ENCODE measurements around the gene STX8.
A peak's percentile ranks its signal among the peaks of the same experiment; 100 is the strongest.

Gene STX8

GRCh38 chr17:9212376-9213302 is 363.0 kb downstream of the STX8 start (continued):
- no peak for TF ChIP-seq ZSCAN5A (tag by site-specific recombination; IDR thresholded peaks at IDR 0.05)
- TF ChIP-seq ZBTB20 (tag by site-specific recombination; IDR thresholded peaks at IDR 0.05), result no peak
- TF ChIP-seq ZNF16 (tag by site-specific recombination; IDR thresholded peaks at IDR 0.05; ENCODE audit: low read depth), result no peak

GRCh38 chr17:9211133-9211765 is 364.4 kb downstream of the STX8 start:
- no peaks in the 10 kb centered on the region for H3K4me1 ChIP-seq (ENCODE audit: control insufficient read depth, insufficient read depth, low read length)
- peaks cover 4 to 21% of the 10 kb centered on the region in 2 experiments; a peak in 2 of 3 replicates for H3K36me3 ChIP-seq (ENCODE audit: control insufficient read depth in 2 of 2, insufficient read depth in 1 of 2, low read length in 2 of 2)
- no peaks in the 10 kb centered on the region; the same call in 1 of the 2 replicates for H3K9me3 ChIP-seq (ENCODE audit: control insufficient read depth, insufficient read depth, low read depth, low read length)
- H3K4me3 ChIP-seq (ENCODE audit: low read depth, low read length), result no peak overlapping the region
- CTCF ChIA-PET, result no interaction called here
- no peak overlapping the region for H3K27ac ChIP-seq (ENCODE audit: extremely low read depth, low read depth, low read length)
- POLR2A ChIA-PET, result interaction anchor here (1.0 kb wide), 1 partner anchor 12 kb away, joined by 4 read pairs; no protein-coding TSS in a partner anchor
- TF ChIP-seq GLIS1 (tag by site-specific recombination; IDR thresholded peaks at IDR 0.05) (peak; percentile 98), ZNF558 (tag by site-specific recombination; IDR thresholded peaks at IDR 0.05) (no peak), ZNF221 (tag by site-specific recombination; IDR thresholded peaks at IDR 0.05; ENCODE audit: borderline replicate concordance) (no peak), ZNF404 (tag by site-specific recombination; IDR thresholded peaks at IDR 0.05) (no peak), ZFHX2 (tag by site-specific recombination; conservative IDR thresholded peaks at IDR 0.05) (peak; percentile 31; the same call in 1 of the 2 replicates), ZNF692 (tag by site-specific recombination; IDR thresholded peaks at IDR 0.05) (no peak), EGR2 (tag by site-specific recombination; IDR thresholded peaks at IDR 0.05; ENCODE audit: low read depth) (peak; percentile 37; the same call in 1 of the 2 replicates), INSM2 (tag by site-specific recombination; IDR thresholded peaks at IDR 0.05) (no peak), ZNF350 (tag by site-specific recombination; IDR thresholded peaks at IDR 0.05) (no peak), GLIS2 (tag by site-specific recombination; IDR thresholded peaks at IDR 0.05) (0 out of 2 replicates have a peak, but pooled peaks have one; percentile 21), ZBTB8A (tag by site-specific recombination; IDR thresholded peaks at IDR 0.05) (no peak), ZNF830 (tag by site-specific recombination; IDR thresholded peaks at IDR 0.05; ENCODE audit: low read depth) (no peak), ZBTB26 (tag by site-specific recombination; optimal IDR thresholded peaks at IDR 0.05) (no peak), ZNF623 (tag by site-specific recombination; IDR thresholded peaks at IDR 0.05) (no peak), YY1 (tag by site-specific recombination; IDR thresholded peaks at IDR 0.05) (no peak), ZBTB20 (tag by site-specific recombination; IDR thresholded peaks at IDR 0.05) (no peak), ZNF660 (tag by site-specific recombination; IDR thresholded peaks at IDR 0.05) (no peak), ZNF157 (tag by site-specific recombination; IDR thresholded peaks at IDR 0.05) (no peak), TSHZ1 (tag by site-specific recombination; IDR thresholded peaks at IDR 0.05; ENCODE audit: borderline replicate concordance) (no peak), ZIC2 (tag by site-specific recombination; IDR thresholded peaks at IDR 0.05) (peak; percentile 98), IKZF3 (tag by site-specific recombination; IDR thresholded peaks at IDR 0.05) (no peak), ZSCAN30 (tag by site-specific recombination; IDR thresholded peaks at IDR 0.05) (no peak), ZNF530 (tag by site-specific recombination; IDR thresholded peaks at IDR 0.05; ENCODE audit: low read depth) (no peak), ZNF341 (tag by site-specific recombination; IDR thresholded peaks at IDR 0.05; ENCODE audit: low read depth) (0 out of 2 replicates have a peak, but pooled peaks have one; percentile 20)

All from HEK293 (cell line).